WTC11 (cell line): ENCODE results near the gene EPX. TPM values are rescaled to one million over a fixed set of nuclear protein-coding genes. Genes with fewer than 3 reads are reported as not detected.

Experiments used
- ATAC-seq: fragments of 200-7000 bp; cut with Tn5 transposase; 2 replicates; pipeline ENCODE4 v1.10.0; 2021; ENCODE audit warnings: mild to moderate bottlenecking, moderate library complexity
- CTCF ChIA-PET: fragments of 300-600 bp; sonication (Branson Sonifier 250); formaldehyde crosslinking; loops from one replicate; lab custom pipeline; 2021; ENCODE audit warnings: antibody characterized with exemption; lab: Charles Lee
- POLR2A ChIA-PET: fragments of 350-600 bp; sonication (Branson Sonifier 250); formaldehyde crosslinking; loops from one replicate; lab custom pipeline; 2021; ENCODE audit warnings: antibody characterized with exemption; lab: Charles Lee
- DNase-seq: peaks from one replicate; pipeline ENCODE4 v3.0.0; 2021; ENCODE audit warnings: low spot score
- H3K27ac Mint-ChIP-seq: 2 replicates; pipeline ENCODE4 v1.8.0; 2021; ENCODE audit warnings: mixed read lengths
- H3K27me3 Mint-ChIP-seq: 2 replicates; pipeline ENCODE4 v1.8.0; 2021; ENCODE audit warnings: low read depth, mild to moderate bottlenecking, moderate library complexity, mixed read lengths
- H3K36me3 Mint-ChIP-seq: 2 replicates; pipeline ENCODE4 v1.8.0; 2021; ENCODE audit warnings: mixed read lengths
- H3K4me1 Mint-ChIP-seq: 2 replicates; pipeline ENCODE4 v1.8.0; 2022; ENCODE audit warnings: mixed read lengths
- H3K4me3 Mint-ChIP-seq: 2 replicates; pipeline ENCODE4 v1.8.0; 2021; ENCODE audit warnings: mild to moderate bottlenecking, moderate library complexity, mixed read lengths
- H3K9me3 Mint-ChIP-seq: 2 replicates; pipeline ENCODE4 v1.8.0; 2021; ENCODE audit warnings: mixed read lengths
- ARID4B ChIP-seq: sonication (generic); formaldehyde crosslinking; IDR thresholded peaks from 2 replicates; pipeline ENCODE4 v1.8.0; 2023; ENCODE audit warnings: missing genetic modification reagents, mild to moderate bottlenecking, borderline replicate concordance
- ATF3 ChIP-seq: sonication (generic); formaldehyde crosslinking; conservative IDR thresholded peaks from 2 replicates; pipeline ENCODE4 v1.8.1; 2022; ENCODE audit warnings: mild to moderate bottlenecking, missing genetic modification reagents
- ATF6 ChIP-seq: sonication (generic); formaldehyde crosslinking; IDR thresholded peaks from 2 replicates; pipeline ENCODE4 v1.8.1; 2023; ENCODE audit warnings: mild to moderate bottlenecking, missing genetic modification reagents
- CBFB ChIP-seq: sonication (generic); formaldehyde crosslinking; IDR thresholded peaks from 2 replicates; pipeline ENCODE4 v1.8.1; 2022; ENCODE audit warnings: mild to moderate bottlenecking, low read depth, missing genetic modification reagents
- E2F1 ChIP-seq: sonication (generic); formaldehyde crosslinking; IDR thresholded peaks from 2 replicates; pipeline ENCODE4 v1.8.0; 2022; ENCODE audit warnings: mild to moderate bottlenecking, missing genetic modification reagents
- FOXP4 ChIP-seq: sonication (generic); formaldehyde crosslinking; IDR thresholded peaks from 2 replicates; pipeline ENCODE4 v1.8.0; 2022; ENCODE audit warnings: mild to moderate bottlenecking, missing genetic modification reagents
- HMGA2 ChIP-seq: fragments of 250-450 bp; sonication (Bioruptor Pico); IDR thresholded peaks from 2 replicates; pipeline ENCODE4 v1.4.0; 2021; ENCODE audit warnings: mild to moderate bottlenecking, moderate library complexity
- MLX ChIP-seq: sonication (generic); formaldehyde crosslinking; IDR thresholded peaks from 2 replicates; pipeline ENCODE4 v1.8.1; 2023; ENCODE audit warnings: mild to moderate bottlenecking, missing genetic modification reagents, moderate library complexity
- ZBTB43 ChIP-seq: sonication (generic); formaldehyde crosslinking; IDR thresholded peaks from 2 replicates; pipeline ENCODE4 v1.8.1; 2023; ENCODE audit warnings: mild to moderate bottlenecking, missing genetic modification reagents
- ZNF121 ChIP-seq: sonication (generic); formaldehyde crosslinking; IDR thresholded peaks from 2 replicates; pipeline ENCODE4 v1.8.0; 2023; ENCODE audit warnings: missing genetic modification reagents
- ZNF219 ChIP-seq: sonication (generic); formaldehyde crosslinking; IDR thresholded peaks from 2 replicates; pipeline ENCODE4 v1.8.0; 2023; ENCODE audit warnings: missing genetic modification reagents, mild to moderate bottlenecking, borderline replicate concordance
- ZNF671 ChIP-seq: fragments of 250-450 bp; sonication (Bioruptor Pico); IDR thresholded peaks from 2 replicates; pipeline ENCODE4 v1.8.0; 2021; ENCODE audit warnings: mild to moderate bottlenecking
- ZSCAN18 ChIP-seq: fragments of 250-450 bp; sonication (Bioruptor Pico); IDR thresholded peaks from 2 replicates; pipeline ENCODE4 v2.1.2; 2022; ENCODE audit warnings: mild to moderate bottlenecking, moderate library complexity
- total RNA-seq: library from RNA; stranded (reverse); gene quantifications from 3 replicates; pipeline ENCODE4 v1.2.3, GENCODE V29; 2021

The EPX gene
- total RNA-seq, 1 experiment from 2014 or later: not detected

GRCh38 chr17:58236394-58236793 is 43.9 kb downstream of the EPX start (continued):
- no peak for TF ChIP-seq ARID4B
- TF ChIP-seq ZBTB43 (CRISPR knock-in tag): no peak

- H3K27ac Mint-ChIP-seq: no peak within 1 kb of the TSS
- POLR2A ChIA-PET: no interaction called here
- no peaks in the 10 kb centered on the region for H3K4me1 Mint-ChIP-seq
- ATAC-seq (no peak), DNase-seq (no peak)
- no peaks in the 10 kb centered on the region for H3K36me3 Mint-ChIP-seq
- no peak within 1 kb of the TSS for H3K4me3 Mint-ChIP-seq
- H3K27me3 Mint-ChIP-seq: peaks cover 83% of the 10 kb centered on the region
- CTCF ChIA-PET: interaction anchor here (0.9 to 2.2 kb wide), 5 partner anchors 9 to 65 kb away, joined by 3 to 17 read pairs (median 5); partner anchors contain the start of gene MKS1
- no peaks in the 10 kb centered on the region for H3K9me3 Mint-ChIP-seq
- TF ChIP-seq ZNF671 (CRISPR knock-in tag): no peak
- TF ChIP-seq ZBTB43 (CRISPR knock-in tag): no peak
- TF ChIP-seq MLX: no peak
- no peak for TF ChIP-seq ZSCAN18
Measured at GRCh38 chr17:58238147-58238634, 45.7 kb downstream of the EPX start, which contains the start of gene LPO. TSS of gene LPO (plus strand) at chr17:58238584. CDS start at chr17:58242980, 4,396 bp downstream.

GRCh38 chr17:58239987-58240386 is 47.5 kb downstream of the EPX start:
- ATAC-seq (no peak), DNase-seq (no peak)
- no peaks in the 10 kb centered on the region for H3K4me1 Mint-ChIP-seq
- ChIA-PET CTCF (no interaction called here), POLR2A (no interaction called here)
- no peak overlapping the region for H3K4me3 Mint-ChIP-seq
- H3K9me3 Mint-ChIP-seq: no peaks in the 10 kb centered on the region
- peaks cover 87% of the 10 kb centered on the region for H3K27me3 Mint-ChIP-seq
- no peak for TF ChIP-seq E2F1 (CRISPR knock-in tag)
- no peak for TF ChIP-seq CBFB
- TF ChIP-seq FOXP4 (CRISPR knock-in tag): no peak
- no peak for TF ChIP-seq ATF3 (CRISPR knock-in tag)
- TF ChIP-seq ZNF219 (CRISPR knock-in tag): no peak
- no peak for TF ChIP-seq ATF6 (CRISPR knock-in tag)
- TF ChIP-seq HMGA2 (CRISPR knock-in tag): no peak
- no peak for TF ChIP-seq ZNF121 (CRISPR knock-in tag)
- TF ChIP-seq, all 79 proteins: peak for 0
- no peak overlapping the region for H3K27ac Mint-ChIP-seq
- no peaks in the 10 kb centered on the region for H3K36me3 Mint-ChIP-seq
